Adipose tissue (tissue), 3 donors: ENCODE results near the gene CCT8L2. TPM values are rescaled to one million over a fixed set of nuclear protein-coding genes. Genes with fewer than 3 reads are reported as not detected.
"Not testable (repeated sequence)": the region's sequence is repeated elsewhere in the genome, so short reads cannot be mapped to it uniquely, and the experiment has no call there.

Experiments used
- H3K27ac ChIP-seq: one replicate; pipeline ENCODE4 v1.5.1; 2013; ENCODE audit warnings: low read depth, low read length
- WGBS, 3 donors: extraction: QIAGEN DNeasy Blood & Tissue Kit; methylation state at CpG; one replicate each; pipeline ENCODE4 v1.1.7; 2013; 5-methylcytosine and 5-hydroxymethylcytosine counted together
- polyA plus RNA-seq, 3 donors: library from polyadenylated mRNA; stranded (reverse); fragments of 200-250 nt; gene quantifications; one replicate each; pipeline ENCODE4 v1.2.3, GENCODE V29; 2013
- donor health status: healthy with polysubstance abuse.
- donor health status: Bipolar disorder and iron deficiency.
- donor health status: healthy.

The CCT8L2 gene
- polyA plus RNA-seq, result not detected

GRCh38 chr22:16592710-16593109, at the start of gene CCT8L2:
CCT8L2 (minus strand) TSS chr22:16592810; CDS start chr22:16592550, 260 bp downstream.
- not testable (repeated sequence) for H3K27ac ChIP-seq
- 61 to 87% (median 68%) methylated on average over 1 of the region's 1 CpG for WGBS, 3 donors

GRCh38 chr22:16635442-16635841, 42.8 kb upstream of the CCT8L2 start:
- 62 to 83% (median 80%) methylated on average over 1 of the region's 1 CpG for WGBS, 3 donors

GRCh38 chr22:16634092-16634491, 41.5 kb upstream of the CCT8L2 start:
- not testable (repeated sequence) for H3K27ac ChIP-seq

More at GRCh38 chr22:16635442-16635841, 42.8 kb upstream of the CCT8L2 start:
- H3K27ac ChIP-seq, result not testable (repeated sequence)

GRCh38 chr22:16628476-16628875, 35.9 kb upstream of the CCT8L2 start:
- 73 to 87% (median 86%) methylated on average over 1 of the region's 1 CpG for WGBS, 3 donors
- H3K27ac ChIP-seq, result not testable (repeated sequence)

- WGBS, 3 donors, result 40 to 69% (median 66%) methylated on average over 2 of the region's 2 CpGs
Measured at GRCh38 chr22:16625018-16625417, 32.4 kb upstream of the CCT8L2 start.

GRCh38 chr22:16623595-16623994, 31.0 kb upstream of the CCT8L2 start:
- H3K27ac ChIP-seq, result not testable (repeated sequence)

More at GRCh38 chr22:16625018-16625417, 32.4 kb upstream of the CCT8L2 start:
- not testable (repeated sequence) for H3K27ac ChIP-seq

- H3K27ac ChIP-seq, result not testable (repeated sequence)
- WGBS, 3 donors, result 29 to 51% (median 36%) methylated on average over 2 to 3 of the region's 3 CpGs
Measured at GRCh38 chr22:16617516-16617915, 24.9 kb upstream of the CCT8L2 start.

- not testable (repeated sequence) for H3K27ac ChIP-seq
- 66 to 84% (median 80%) methylated on average over 3 of the region's 3 CpGs for WGBS, 3 donors
Measured at GRCh38 chr22:16616390-16616938, 23.9 kb upstream of the CCT8L2 start.

GRCh38 chr22:16615606-16616245, 23.1 kb upstream of the CCT8L2 start:
- 56 to 85% (median 84%) methylated on average over 5 of the region's 5 CpGs for WGBS, 3 donors

GRCh38 chr22:16609548-16610261, 17.1 kb upstream of the CCT8L2 start:
- no peak overlapping the region for H3K27ac ChIP-seq
- WGBS, 3 donors, result 0 to 2% (median 2%) methylated on average over 60 to 77 of the region's 77 CpGs

More at GRCh38 chr22:16615606-16616245, 23.1 kb upstream of the CCT8L2 start:
- H3K27ac ChIP-seq, result not testable (repeated sequence)

- no peak overlapping the region for H3K27ac ChIP-seq
- WGBS, 3 donors, result 5 to 30% (median 22%) methylated on average over 22 of the region's 22 CpGs
Measured at GRCh38 chr22:16608931-16609330, 16.3 kb upstream of the CCT8L2 start.

GRCh38 chr22:16604257-16604998, 11.8 kb upstream of the CCT8L2 start:
- WGBS, 3 donors, result 33 to 60% (median 59%) methylated on average over 8 of the region's 8 CpGs
- H3K27ac ChIP-seq, result not testable (repeated sequence)

- H3K27ac ChIP-seq, result not testable (repeated sequence)
- 13 to 45% (median 21%) methylated on average over 9 of the region's 9 CpGs for WGBS, 3 donors
Measured at GRCh38 chr22:16603770-16604242, 11.2 kb upstream of the CCT8L2 start.

- 6 to 14% (median 14%) methylated on average over 6 of the region's 6 CpGs for WGBS, 3 donors
- H3K27ac ChIP-seq, result no peak overlapping the region
Measured at GRCh38 chr22:16603448-16603768, 10.8 kb upstream of the CCT8L2 start.

- not testable (repeated sequence) for H3K27ac ChIP-seq
- WGBS, 3 donors, result 4 to 5% (median 4%) methylated on average over 33 of the region's 33 CpGs
Measured at GRCh38 chr22:16602728-16603447, 10.3 kb upstream of the CCT8L2 start.

GRCh38 chr22:16602224-16602727, 9.7 kb upstream of the CCT8L2 start:
- WGBS, 3 donors, result 1 to 3% (median 2%) methylated on average over 42 to 68 of the region's 70 CpGs

GRCh38 chr22:16601437-16602223, 9.0 kb upstream of the CCT8L2 start:
- H3K27ac ChIP-seq, result no peak overlapping the region
- 1 to 2% (median 2%) methylated on average over 57 to 98 of the region's 100 CpGs for WGBS, 3 donors

More at GRCh38 chr22:16602224-16602727, 9.7 kb upstream of the CCT8L2 start:
- H3K27ac ChIP-seq, result not testable (repeated sequence)
